ENCODE data around the gene ISY1.

The ISY1 gene

DNA sequence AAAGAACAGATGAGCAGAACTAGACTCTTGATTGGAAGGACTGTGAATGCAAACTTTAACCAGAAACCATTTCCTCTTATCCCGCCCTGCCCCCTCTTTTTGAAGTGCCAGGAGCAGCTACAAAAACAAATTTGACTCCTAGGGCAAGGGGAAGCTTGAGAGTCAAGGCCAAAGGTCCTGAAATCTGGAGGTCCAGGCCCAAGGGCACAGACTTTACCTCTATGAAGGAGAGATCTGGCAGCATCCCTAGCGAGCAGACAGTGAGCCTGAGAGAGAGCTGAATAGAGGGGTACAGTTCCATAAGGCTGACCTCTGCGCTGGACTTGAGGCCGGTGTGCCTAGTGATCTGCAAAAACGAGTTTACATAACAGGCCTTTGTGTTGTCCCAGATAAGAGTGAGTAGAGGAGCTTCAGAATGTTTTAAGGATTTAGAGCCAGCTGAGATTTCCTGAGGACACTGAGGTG is 44.3 kb downstream of the ISY1 start:
- TF ChIP-seq FOXP2 (optimal IDR thresholded peaks at IDR 0.05; ENCODE audit: borderline replicate concordance, extremely low read depth, extremely low read length, insufficient read depth) (no peak), TAF1 (IDR thresholded peaks at IDR 0.05; ENCODE audit: borderline replicate concordance, insufficient read depth, low read length) (no peak), SIN3A (IDR thresholded peaks at IDR 0.05; ENCODE audit: borderline replicate concordance, insufficient read depth, low read length) (no peak), POLR2AphosphoS5 (IDR thresholded peaks at IDR 0.05; ENCODE audit: low read depth, low read length) (no peak), REST (IDR thresholded peaks at IDR 0.05; ENCODE audit: insufficient read depth in 1 of 2, low read depth in 2 of 2, low read length in 2 of 2) (no peak)

DNA sequence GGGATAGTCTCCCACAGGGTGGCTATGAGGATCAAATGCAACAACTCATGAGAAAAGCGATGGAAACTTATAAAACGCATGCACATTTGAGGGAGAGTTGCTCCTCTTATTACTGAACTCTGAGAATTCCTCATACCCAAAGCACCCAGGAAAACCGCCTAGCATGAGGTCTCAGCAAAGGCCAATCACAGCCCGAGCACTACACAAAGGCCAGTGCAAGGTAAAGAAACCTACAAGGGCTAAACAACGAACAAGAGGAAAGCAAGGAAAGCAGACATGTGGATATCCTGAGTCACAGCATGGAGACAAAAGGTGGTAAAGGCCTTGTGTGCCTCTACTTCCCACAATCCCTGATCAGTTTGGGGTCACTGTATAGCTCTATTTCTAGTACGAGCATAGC is 46.4 kb downstream of the ISY1 start:
- TF ChIP-seq POLR2AphosphoS5 (IDR thresholded peaks at IDR 0.05; ENCODE audit: low read depth, low read length) (no peak), TAF1 (IDR thresholded peaks at IDR 0.05; ENCODE audit: borderline replicate concordance, insufficient read depth, low read length) (no peak), FOXP2 (optimal IDR thresholded peaks at IDR 0.05; ENCODE audit: borderline replicate concordance, extremely low read depth, extremely low read length, insufficient read depth) (no peak), REST (IDR thresholded peaks at IDR 0.05; ENCODE audit: insufficient read depth in 1 of 2, low read depth in 2 of 2, low read length in 2 of 2) (no peak), SIN3A (IDR thresholded peaks at IDR 0.05; ENCODE audit: borderline replicate concordance, insufficient read depth, low read length) (no peak)

- no peak for TF ChIP-seq FOXP2 (optimal IDR thresholded peaks at IDR 0.05; ENCODE audit: borderline replicate concordance, extremely low read depth, extremely low read length, insufficient read depth)
- no peak for TF ChIP-seq TAF1 (IDR thresholded peaks at IDR 0.05; ENCODE audit: borderline replicate concordance, insufficient read depth, low read length)
- no peak for TF ChIP-seq POLR2AphosphoS5 (IDR thresholded peaks at IDR 0.05; ENCODE audit: low read depth, low read length)
- TF ChIP-seq SIN3A (IDR thresholded peaks at IDR 0.05; ENCODE audit: borderline replicate concordance, insufficient read depth, low read length) = no peak
- TF ChIP-seq REST (IDR thresholded peaks at IDR 0.05; ENCODE audit: insufficient read depth in 1 of 2, low read depth in 2 of 2, low read length in 2 of 2) = no peak
Measured at GRCh38 chr3:129112308-129113052, 48.4 kb downstream of the ISY1 start.

DNA sequence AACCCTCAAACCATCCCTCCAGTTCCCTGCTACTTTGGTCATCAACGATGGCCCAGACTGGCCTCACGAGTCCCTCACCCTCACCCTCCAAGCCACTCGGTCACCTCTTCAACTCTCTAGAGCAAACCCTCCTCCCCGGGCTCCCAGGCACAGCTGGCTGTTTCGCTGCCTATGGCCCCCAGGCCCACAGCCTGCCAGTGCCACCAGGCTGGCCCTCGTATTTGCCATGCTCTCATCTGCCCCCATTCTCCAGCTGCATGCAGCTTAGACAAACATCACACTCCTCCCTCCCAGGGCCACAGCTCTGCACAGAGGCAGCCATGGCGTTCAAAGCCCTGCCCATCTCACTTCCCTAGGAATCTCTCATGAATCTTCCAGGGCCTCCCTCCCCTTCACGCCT is 53.1 kb downstream of the ISY1 start:
- TF ChIP-seq FOXP2 (optimal IDR thresholded peaks at IDR 0.05; ENCODE audit: borderline replicate concordance, extremely low read depth, extremely low read length, insufficient read depth) (no peak), SIN3A (IDR thresholded peaks at IDR 0.05; ENCODE audit: borderline replicate concordance, insufficient read depth, low read length) (no peak), POLR2AphosphoS5 (IDR thresholded peaks at IDR 0.05; ENCODE audit: low read depth, low read length) (no peak), TAF1 (IDR thresholded peaks at IDR 0.05; ENCODE audit: borderline replicate concordance, insufficient read depth, low read length) (no peak), REST (IDR thresholded peaks at IDR 0.05; ENCODE audit: insufficient read depth in 1 of 2, low read depth in 2 of 2, low read length in 2 of 2) (no peak)
